Adipose tissue (tissue), 3 donors: ENCODE results near the gene ZNF837. TPM values are rescaled to one million over a fixed set of nuclear protein-coding genes. Genes with fewer than 3 reads are reported as not detected.

Source experiments
- H3K27ac ChIP-seq: one replicate; pipeline ENCODE4 v1.5.1; 2013; ENCODE audit warnings: low read depth, low read length
- WGBS, 3 donors: extraction: QIAGEN DNeasy Blood & Tissue Kit; methylation state at CpG; one replicate each; pipeline ENCODE4 v1.1.7; 2013; 5-methylcytosine and 5-hydroxymethylcytosine counted together
- polyA plus RNA-seq, 3 donors: library from polyadenylated mRNA; stranded (reverse); fragments of 200-250 nt; gene quantifications; one replicate each; pipeline ENCODE4 v1.2.3, GENCODE V29; 2013
- donor health status: healthy with polysubstance abuse.
- donor health status: Bipolar disorder and iron deficiency.
- donor health status: healthy.

Gene ZNF837
- polyA plus RNA-seq, 3 donors: 0.56 to 1.6 (median 1.0) TPM

DNA sequence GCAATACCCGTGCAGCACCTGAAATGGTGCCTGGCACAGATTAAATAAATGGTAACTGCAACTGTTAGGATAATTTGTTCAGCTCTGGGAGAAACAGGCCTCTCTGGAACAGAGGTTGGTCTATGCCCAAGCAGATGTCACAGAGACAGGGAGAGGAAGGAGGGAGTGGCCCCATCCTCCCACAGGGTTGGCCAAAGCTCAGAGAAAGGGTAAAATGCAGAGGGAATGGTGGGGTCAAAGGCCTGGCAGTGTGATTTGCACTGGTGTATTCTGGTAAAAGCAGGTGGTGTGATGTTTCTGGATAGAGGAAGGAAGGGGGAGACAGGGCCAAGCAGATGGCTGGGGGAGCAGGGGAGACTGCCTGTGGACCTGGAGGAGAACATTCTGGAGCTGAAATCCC, 44.6 kb downstream of the ZNF837 start:
- 92 to 96% (median 95%) methylated on average over 1 of the region's 1 CpG for WGBS, 3 donors
- no peak overlapping the region for H3K27ac ChIP-seq

DNA sequence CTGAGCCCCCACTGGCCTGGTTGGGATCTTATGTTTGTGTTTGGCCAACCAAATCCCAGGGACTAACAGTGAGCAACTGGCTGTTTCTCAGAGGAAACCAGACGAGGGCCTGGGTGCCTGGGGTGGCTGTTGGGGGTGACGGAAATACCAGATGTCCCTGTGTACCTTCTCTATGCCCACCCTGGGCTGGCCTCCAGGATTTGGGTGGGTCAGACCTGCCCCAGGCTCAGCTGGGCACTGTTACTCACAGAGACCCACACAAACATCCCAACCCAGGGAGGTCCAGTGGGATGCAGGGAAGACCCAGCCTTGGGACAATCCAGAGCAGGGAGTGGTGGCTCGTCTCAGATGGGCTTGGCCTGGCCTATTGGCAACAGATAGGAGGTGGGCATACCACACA, 45.2 kb downstream of the ZNF837 start:
- WGBS, 3 donors: 81 to 88% (median 83%) methylated on average over 3 of the region's 3 CpGs
- H3K27ac ChIP-seq: no peak overlapping the region

DNA sequence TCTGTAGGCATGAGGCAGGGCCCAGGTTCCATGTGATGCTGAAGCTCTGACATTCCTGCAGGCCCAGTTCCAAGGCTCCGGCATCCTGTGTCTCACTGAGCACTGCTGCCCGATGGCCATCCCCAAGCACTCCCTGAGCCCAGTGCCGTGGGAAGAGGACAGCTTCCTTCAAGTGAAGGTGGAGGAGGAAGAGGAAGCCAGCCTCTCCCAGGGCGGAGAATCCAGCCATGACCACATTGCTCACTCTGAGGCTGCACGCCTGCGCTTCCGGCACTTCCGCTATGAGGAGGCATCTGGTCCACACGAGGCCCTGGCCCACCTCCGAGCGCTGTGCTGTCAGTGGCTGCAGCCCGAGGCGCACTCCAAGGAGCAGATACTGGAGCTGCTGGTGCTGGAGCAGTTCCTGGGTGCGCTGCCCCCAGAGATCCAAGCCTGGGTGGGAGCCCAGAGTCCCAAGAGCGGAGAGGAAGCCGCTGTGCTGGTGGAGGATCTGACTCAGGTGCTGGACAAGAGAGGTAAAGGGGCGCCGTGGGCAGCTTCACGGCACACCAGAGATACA, 46.1 kb downstream of the ZNF837 start:
- WGBS, 3 donors: 93 to 95% (median 94%) methylated on average over 19 of the region's 19 CpGs

DNA sequence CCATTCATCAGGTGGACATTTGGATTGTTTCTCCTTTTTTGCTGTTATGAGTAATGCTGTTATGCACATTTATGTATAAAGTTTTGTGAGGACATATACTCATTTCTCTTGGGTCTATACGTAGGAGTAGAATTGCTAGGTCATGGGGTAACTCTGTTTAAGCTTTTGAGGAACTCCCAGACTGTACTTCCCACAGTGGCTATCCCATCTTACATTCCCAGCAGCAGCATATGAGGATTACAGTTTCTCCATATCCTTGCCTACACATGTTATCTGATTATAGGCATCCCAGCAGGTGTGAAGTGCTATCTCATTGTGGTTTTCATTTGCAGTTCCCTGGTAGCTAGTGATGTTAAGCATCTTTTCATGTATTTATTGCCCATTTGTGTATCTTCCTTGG, 48.1 kb downstream of the ZNF837 start:
- no peak overlapping the region for H3K27ac ChIP-seq

More for the DNA sequence above, 46.1 kb downstream of the ZNF837 start:
- no peak overlapping the region for H3K27ac ChIP-seq

DNA sequence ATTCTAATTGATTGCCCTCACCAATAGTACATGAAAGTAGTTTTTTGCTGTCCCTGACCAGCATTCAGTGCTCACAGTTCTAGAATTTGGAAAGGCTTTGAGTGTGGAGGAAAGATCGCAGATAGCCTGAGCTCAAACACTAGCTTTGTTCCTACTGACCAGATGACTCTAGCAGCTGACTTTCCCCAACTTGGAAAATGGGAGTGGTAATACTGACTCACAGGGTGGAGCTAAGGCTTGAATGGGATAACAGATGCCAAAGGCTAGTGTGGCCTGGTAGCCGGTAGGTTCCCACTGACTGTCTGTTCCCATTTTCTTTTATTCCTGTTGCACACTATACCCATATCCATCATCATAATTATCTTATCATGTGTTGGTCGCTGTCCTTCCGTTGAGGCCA, 50.4 kb downstream of the ZNF837 start:
- WGBS, 3 donors: 73 to 80% (median 74%) methylated on average over 4 of the region's 4 CpGs
- no peak overlapping the region for H3K27ac ChIP-seq

More for the DNA sequence above, 48.1 kb downstream of the ZNF837 start:
- WGBS, 3 donors: 81 to 97% (median 88%) methylated on average over 1 of the region's 1 CpG

DNA sequence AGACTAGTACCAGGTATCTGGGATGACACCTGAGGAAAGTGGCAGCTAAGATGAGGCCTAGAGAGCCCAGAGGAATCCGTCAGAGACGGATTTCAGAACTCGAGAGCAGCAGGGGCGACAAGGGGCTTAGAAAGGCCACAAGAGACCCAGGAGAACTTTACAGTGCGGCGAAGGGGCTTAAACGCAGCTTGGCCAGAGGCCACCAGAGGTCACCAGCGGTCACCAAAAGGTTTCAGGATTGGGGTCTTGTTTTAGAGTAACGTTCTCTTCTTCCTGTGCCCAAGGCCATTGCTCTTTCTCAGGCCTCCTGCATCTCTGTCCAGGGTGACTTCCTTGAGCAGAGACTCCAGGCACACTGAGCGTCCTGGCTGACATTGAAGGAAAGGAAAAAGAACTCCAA, 51.8 kb downstream of the ZNF837 start:
- 56 to 68% (median 67%) methylated on average over 10 of the region's 10 CpGs for WGBS, 3 donors
- no peak overlapping the region for H3K27ac ChIP-seq

DNA sequence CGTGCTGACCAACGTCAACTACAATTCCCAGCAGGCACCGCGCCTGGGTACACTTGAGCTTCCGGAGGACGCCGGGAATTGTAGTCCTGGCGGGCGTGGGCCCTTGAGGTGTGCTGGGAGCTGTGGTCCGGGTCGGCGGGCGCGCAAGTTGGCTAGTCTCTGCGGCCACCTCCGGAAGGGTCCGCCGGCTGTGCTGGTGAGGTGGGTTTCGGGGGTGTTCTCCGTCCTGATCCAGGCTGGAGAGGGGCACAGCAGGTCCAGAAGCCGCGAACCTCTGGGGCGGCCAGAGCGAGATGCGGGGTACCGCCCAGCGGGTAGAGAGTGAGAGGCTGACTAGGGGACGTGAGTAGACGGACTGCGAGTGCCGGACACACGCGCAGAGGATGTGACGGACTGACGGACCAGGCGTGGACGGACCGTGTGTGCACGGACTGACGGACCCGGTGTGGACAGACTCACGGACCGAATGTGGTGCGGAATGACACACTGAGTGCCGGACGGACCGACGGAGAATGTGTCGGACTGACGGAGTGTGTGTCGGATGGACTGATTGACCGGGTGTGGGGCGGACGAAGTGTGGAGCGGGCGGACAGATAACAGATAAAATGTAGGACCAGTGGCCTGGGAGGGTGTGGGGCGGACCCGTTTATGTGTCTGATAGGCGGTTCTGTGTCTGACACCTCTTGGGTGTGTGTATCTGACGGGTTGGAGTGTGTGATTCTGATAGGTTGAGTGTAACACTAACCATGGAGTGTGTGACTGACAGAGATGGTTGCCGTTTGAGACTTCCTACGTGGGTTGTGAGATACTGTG, 53.7 kb downstream of the ZNF837 start, which contains the start of gene ZSCAN22:
Gene ZSCAN22 (plus strand): TSS at position 81 of the 813 bp plus-strand sequence. CDS start 7,809 bp downstream, outside the sequence.
- 0% methylated on average over 62 of the region's 62 CpGs for WGBS, 3 donors
- H3K27ac ChIP-seq: no peak within 1 kb of the TSS

DNA sequence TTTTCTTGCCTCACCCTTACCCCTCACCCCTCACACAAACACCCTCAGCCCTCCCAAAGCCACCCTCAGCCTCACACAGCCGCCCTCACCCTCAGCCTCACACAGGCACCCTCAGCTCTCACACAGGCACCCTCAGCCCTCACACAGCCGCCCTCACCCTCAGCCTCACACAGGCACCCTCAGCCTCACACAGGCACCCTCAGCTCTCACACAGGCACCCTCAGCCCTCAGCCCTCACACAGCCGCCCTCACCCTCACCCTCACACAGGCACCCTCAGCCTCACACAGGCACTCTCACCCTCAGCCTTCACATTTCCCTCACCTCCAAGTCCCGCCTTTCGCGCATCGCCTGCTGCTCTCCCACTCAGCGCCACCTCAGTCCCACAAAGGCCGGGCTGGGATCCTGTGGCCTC, 54.3 kb downstream of the ZNF837 start:
- no peak overlapping the region for H3K27ac ChIP-seq
- 3 to 7% (median 5%) methylated on average over 9 of the region's 9 CpGs for WGBS, 3 donors

DNA sequence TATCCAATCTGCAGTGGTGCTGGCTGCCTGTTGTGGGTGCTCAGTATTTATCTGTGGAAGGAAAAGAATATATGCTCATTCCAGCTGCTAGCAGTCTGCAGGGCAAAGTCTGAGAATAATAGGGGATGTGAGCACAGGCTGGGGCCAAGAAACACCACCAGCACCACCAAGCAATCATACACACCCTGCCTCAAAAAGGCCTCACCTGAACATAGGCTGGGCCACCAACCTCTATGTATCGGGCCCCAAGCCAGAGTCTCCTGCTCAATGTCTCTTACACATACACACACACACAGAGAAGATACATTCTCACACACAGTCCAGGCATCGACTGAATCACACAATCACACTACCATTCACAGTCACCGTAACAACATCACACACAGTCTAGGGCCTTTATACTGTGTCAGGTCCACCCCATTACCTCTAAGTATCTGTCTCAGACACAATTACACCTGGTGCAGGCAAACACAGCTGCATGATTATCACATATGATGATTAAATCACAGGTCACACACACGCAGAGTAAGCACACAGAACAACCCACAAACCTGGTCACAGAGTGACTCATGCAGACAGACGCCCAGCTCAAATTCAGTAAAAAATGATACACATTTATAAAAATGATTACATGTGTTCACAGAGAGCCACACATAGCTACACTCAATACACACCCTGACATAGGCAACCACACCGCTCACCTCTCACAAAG, 55.4 kb downstream of the ZNF837 start:
- 71 to 90% (median 84%) methylated on average over 6 of the region's 6 CpGs for WGBS, 3 donors
- H3K27ac ChIP-seq: no peak overlapping the region

DNA sequence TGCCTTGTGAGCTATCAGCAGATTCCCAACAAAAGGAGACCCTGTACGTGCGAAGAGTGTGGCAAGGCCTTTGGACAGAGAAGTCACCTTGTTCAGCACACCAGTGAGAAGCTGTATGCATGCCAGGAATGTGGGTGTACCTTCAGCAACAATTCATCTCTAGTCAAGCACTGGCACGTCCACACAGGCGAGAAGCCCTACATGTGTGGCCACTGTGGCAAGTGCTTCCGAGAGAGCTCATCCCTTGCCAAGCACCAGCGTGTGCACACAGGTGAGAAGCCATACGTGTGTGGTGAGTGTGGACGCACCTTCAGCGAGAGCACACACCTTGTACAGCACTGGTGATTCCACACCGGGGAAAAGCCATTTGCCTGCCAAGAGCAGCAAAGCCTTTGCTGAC, 61.6 kb downstream of the ZNF837 start:
- 92 to 96% (median 93%) methylated on average over 10 of the region's 10 CpGs for WGBS, 3 donors
- no peak overlapping the region for H3K27ac ChIP-seq

DNA sequence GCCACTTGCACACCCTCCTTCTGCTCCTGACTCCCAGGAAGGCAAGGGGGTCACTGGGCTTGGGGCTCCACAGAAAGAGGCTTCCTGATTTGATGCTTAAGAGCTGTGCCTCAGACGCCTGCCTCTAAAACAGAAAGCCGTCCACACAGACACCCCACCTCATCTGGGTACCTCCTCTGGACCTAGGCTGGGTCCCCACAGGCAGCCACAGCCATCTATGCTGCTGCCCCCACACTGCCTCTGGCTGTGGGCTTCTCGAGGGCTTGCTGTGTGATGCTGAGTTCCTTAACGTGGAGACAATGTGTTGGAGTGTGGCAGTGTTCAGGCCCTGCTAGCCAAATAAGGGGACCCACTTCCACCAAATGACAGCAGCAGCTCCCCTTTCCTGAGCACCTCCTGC, 62.5 kb downstream of the ZNF837 start:
- WGBS, 3 donors: 77 to 84% (median 80%) methylated on average over 4 of the region's 4 CpGs
- no peak overlapping the region for H3K27ac ChIP-seq

Other genes starting within 250 kb of the ZNF837 start
- gene ZNF329, start 230.2 kb downstream of the ZNF837 start, polyA plus RNA-seq: 1 to 10 TPM; 2.3 to 5.8 (median 3.0) TPM
- 10 to 100 TPM in 2 of 3 donors, 1 to 10 TPM in 1; 9.5 to 12.4 (median 11.0) TPM for gene ZNF274, start 198.0 kb downstream of the ZNF837 start, polyA plus RNA-seq
- 10 to 100 TPM; 10.1 to 10.6 (median 10.2) TPM for gene ZNF544, start 152.1 kb downstream of the ZNF837 start, polyA plus RNA-seq
- gene ZNF8, start 102.1 kb downstream of the ZNF837 start, polyA plus RNA-seq: 1 to 10 TPM in 1 of 3 donors, under 1 TPM in 2; 0.68 to 1.1 (median 0.90) TPM
- 10 to 100 TPM; 19.6 to 39.2 (median 25.0) TPM for gene ERVK3-1, start 75.7 kb downstream of the ZNF837 start, polyA plus RNA-seq
- gene ZSCAN22, start 54.0 kb downstream of the ZNF837 start, polyA plus RNA-seq: 1 to 10 TPM in 1 of 3 donors, under 1 TPM in 2; 0.67 to 1.1 (median 0.80) TPM
- 10 to 100 TPM; 12.8 to 38.3 (median 14.1) TPM for gene A1BG, start 27.5 kb downstream of the ZNF837 start, polyA plus RNA-seq
- gene ZNF497, start 18.3 kb downstream of the ZNF837 start, polyA plus RNA-seq: 1 to 10 TPM in 1 of 3 donors, under 1 TPM in 2; 0.22 to 1.3 (median 0.51) TPM
- 1,000 to 10,000 TPM; 1,642 to 2,053 (median 1,868) TPM for gene RPS5, start 6.2 kb upstream of the ZNF837 start, polyA plus RNA-seq
- gene RNF225, start 14.6 kb upstream of the ZNF837 start, polyA plus RNA-seq: not detected
- 10 to 100 TPM in 1 of 3 donors, 1 to 10 TPM in 2; 3.1 to 10.6 (median 5.5) TPM for gene ZNF584, start 27.6 kb upstream of the ZNF837 start, polyA plus RNA-seq
- gene ZNF132, start 59.1 kb upstream of the ZNF837 start, polyA plus RNA-seq: 1 to 10 TPM in 1 of 3 donors, under 1 TPM in 2; 0.45 to 1.0 (median 0.89) TPM
- 1 to 10 TPM; 1.8 to 2.9 (median 2.0) TPM for gene ZNF324B, start 70.6 kb upstream of the ZNF837 start, polyA plus RNA-seq
- gene ZNF324, start 86.0 kb upstream of the ZNF837 start, polyA plus RNA-seq: 1 to 10 TPM; 4.0 to 6.0 (median 4.3) TPM
- gene ZNF446, start 95.3 kb upstream of the ZNF837 start, polyA plus RNA-seq: 1 to 10 TPM; 7.3 to 8.8 (median 7.8) TPM
- gene SLC27A5, start 131.0 kb upstream of the ZNF837 start, polyA plus RNA-seq: 10 to 100 TPM; 11.7 to 19.5 (median 12.5) TPM
- 1 to 10 TPM; 5.3 to 8.2 (median 6.6) TPM for gene ZBTB45, start 138.8 kb upstream of the ZNF837 start, polyA plus RNA-seq
- gene TRIM28, start 163.0 kb upstream of the ZNF837 start, polyA plus RNA-seq: 100 to 1,000 TPM; 154 to 206 (median 156) TPM
- 100 to 1,000 TPM in 2 of 3 donors, 10 to 100 TPM in 1; 96.8 to 196 (median 184) TPM for gene CHMP2A, start 174.1 kb upstream of the ZNF837 start, polyA plus RNA-seq
- gene UBE2M, start 177.6 kb upstream of the ZNF837 start, polyA plus RNA-seq: 10 to 100 TPM; 26.7 to 47.6 (median 46.1) TPM
- gene MZF1, start 192.3 kb upstream of the ZNF837 start, polyA plus RNA-seq: 10 to 100 TPM; 11.2 to 16.4 (median 14.7) TPM